ENCODE data around the gene MPI.

DNA sequence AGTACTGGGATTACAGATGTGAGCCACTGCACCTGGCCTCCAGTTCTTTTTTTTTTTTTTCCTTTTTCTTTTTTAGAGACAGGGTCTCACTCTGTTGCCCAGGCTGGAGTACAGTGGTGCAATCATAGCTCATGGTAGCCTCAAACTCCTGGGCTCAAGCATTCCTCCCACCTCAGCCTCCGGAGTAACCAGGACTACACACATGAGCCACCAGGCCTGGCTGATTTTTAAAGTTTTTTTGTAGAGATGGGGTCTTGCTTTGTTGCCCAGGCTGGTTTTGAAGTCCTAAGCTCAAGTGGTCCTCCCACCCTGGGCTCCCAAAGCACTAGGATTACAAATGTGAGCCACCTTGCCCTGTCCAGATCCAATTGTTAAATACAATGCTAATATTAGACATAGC, 33.3 kb upstream of the MPI start:
- TF ChIP-seq, protein P1, sequence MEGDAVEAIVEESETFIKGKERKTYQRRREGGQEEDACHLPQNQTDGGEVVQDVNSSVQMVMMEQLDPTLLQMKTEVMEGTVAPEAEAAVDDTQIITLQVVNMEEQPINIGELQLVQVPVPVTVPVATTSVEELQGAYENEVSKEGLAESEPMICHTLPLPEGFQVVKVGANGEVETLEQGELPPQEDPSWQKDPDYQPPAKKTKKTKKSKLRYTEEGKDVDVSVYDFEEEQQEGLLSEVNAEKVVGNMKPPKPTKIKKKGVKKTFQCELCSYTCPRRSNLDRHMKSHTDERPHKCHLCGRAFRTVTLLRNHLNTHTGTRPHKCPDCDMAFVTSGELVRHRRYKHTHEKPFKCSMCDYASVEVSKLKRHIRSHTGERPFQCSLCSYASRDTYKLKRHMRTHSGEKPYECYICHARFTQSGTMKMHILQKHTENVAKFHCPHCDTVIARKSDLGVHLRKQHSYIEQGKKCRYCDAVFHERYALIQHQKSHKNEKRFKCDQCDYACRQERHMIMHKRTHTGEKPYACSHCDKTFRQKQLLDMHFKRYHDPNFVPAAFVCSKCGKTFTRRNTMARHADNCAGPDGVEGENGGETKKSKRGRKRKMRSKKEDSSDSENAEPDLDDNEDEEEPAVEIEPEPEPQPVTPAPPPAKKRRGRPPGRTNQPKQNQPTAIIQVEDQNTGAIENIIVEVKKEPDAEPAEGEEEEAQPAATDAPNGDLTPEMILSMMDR (IDR thresholded peaks at IDR 0.05): no peak
- TF ChIP-seq POLR2A (IDR thresholded peaks at IDR 0.05): no peak
